HEK293 (cell line): ENCODE data around the gene PLCL2.

Experiments used
- ZNF747 ChIP-seq: fragments of 450-650 bp; formaldehyde crosslinking; IDR thresholded peaks from 2 replicates; pipeline ENCODE4 v1.5.1; 2016; ENCODE audit warnings: missing biosample characterization, missing genetic modification characterization
- ZNF830 ChIP-seq: fragments of 450-650 bp; IDR thresholded peaks from 2 replicates; pipeline ENCODE4 v1.5.0; 2018; ENCODE audit warnings: missing biosample characterization, missing genetic modification characterization, low read depth, mild to moderate bottlenecking, moderate library complexity

GRCh38 chr3:17133632-17134545, 249.1 kb downstream of the PLCL2 start:
- no peak for TF ChIP-seq ZNF830 (tag by site-specific recombination)
- TF ChIP-seq ZNF747 (tag by site-specific recombination): no peak
